ENCODE measurements around the gene CCDC15. TPM values are rescaled to one million over a fixed set of nuclear protein-coding genes. Genes with fewer than 3 reads are reported as not detected.

The CCDC15 gene
- total and polyA plus RNA-seq, 2 of the 13 experiments (the other 11 are each of a cell fraction or from before 2014, with no cell fraction given) = 2.2 to 4.6 TPM

- TF ChIP-seq RARA (CRISPR knock-in tag; IDR thresholded peaks at IDR 0.05) = 0 out of 2 replicates have a peak, but pooled peaks have one; percentile 20
- peak; percentile 18; the same call in 1 of the 2 replicates for TF ChIP-seq PAXIP1 (CRISPR knock-in tag; conservative IDR thresholded peaks at IDR 0.05)
- TF ChIP-seq SOX13 (IDR thresholded peaks at IDR 0.05) = no peak
- TF ChIP-seq SOX13 (CRISPR knock-in tag; conservative IDR thresholded peaks at IDR 0.05 in 1 of 2, IDR thresholded peaks at IDR 0.05 in 1 of 2) = peak in 1 of 2 experiments; percentile 69; a peak in 2 of 4 replicates
- TF ChIP-seq ZNF337 (CRISPR knock-in tag; IDR thresholded peaks at IDR 0.05; ENCODE audit: borderline replicate concordance, low read depth) = no peak
- TF ChIP-seq FUBP1 (CRISPR knock-in tag; IDR thresholded peaks at IDR 0.05; ENCODE audit: borderline replicate concordance) = no peak
- TF ChIP-seq SP5 (CRISPR knock-in tag; IDR thresholded peaks at IDR 0.05; ENCODE audit: borderline replicate concordance, low read depth) = no peak
- no peak for TF ChIP-seq GPN1 (CRISPR knock-in tag; IDR thresholded peaks at IDR 0.05; ENCODE audit: borderline replicate concordance)
- no peak for TF ChIP-seq TRIM22 (IDR thresholded peaks at IDR 0.05)
- TF ChIP-seq KLF16 (CRISPR knock-in tag; IDR thresholded peaks at IDR 0.05) = 0 out of 4 replicates have a peak, but pooled peaks of 1 of the 2 experiments have one; percentile 18
- peak; percentile 41; the same call in 1 of the 2 replicates for TF ChIP-seq CEBPB (IDR thresholded peaks at IDR 0.05; ENCODE audit: borderline replicate concordance, low read depth, low read length)
- TF ChIP-seq HNRNPLL (IDR thresholded peaks at IDR 0.05; ENCODE audit: low read depth, low read length, poor library complexity, severe bottlenecking) = no peak
- no peak for TF ChIP-seq DDIT3 (CRISPR knock-in tag; IDR thresholded peaks at IDR 0.05)
- TF ChIP-seq NR2F2 (IDR thresholded peaks at IDR 0.05; ENCODE audit: borderline replicate concordance, low read depth) = 0 out of 2 replicates have a peak, but pooled peaks have one; percentile 42
- no peak for TF ChIP-seq MXD1 (CRISPR knock-in tag; IDR thresholded peaks at IDR 0.05)
- peak in 1 of 2 experiments; percentile 26; a peak in 1 of 4 replicates for TF ChIP-seq POLR2A (IDR thresholded peaks at IDR 0.05; ENCODE audit: insufficient read depth in 1 of 2, low read depth in 2 of 2, low read length in 2 of 2)
- TF ChIP-seq HNF4A (CRISPR knock-in tag; IDR thresholded peaks at IDR 0.05) = peak; percentile 32
- peak; percentile 40; the same call in 1 of the 2 replicates for TF ChIP-seq HMG20A (CRISPR knock-in tag; IDR thresholded peaks at IDR 0.05; ENCODE audit: borderline replicate concordance)
- TF ChIP-seq MED1 (CRISPR knock-in tag; IDR thresholded peaks at IDR 0.05) = 0 out of 2 replicates have a peak, but pooled peaks have one; percentile 31
These were observed 15.7 kb upstream of the CCDC15 start (continued) for GRCh38 chr11:124938206-124938765.

Data from HepG2 (cell line).